Inferior parietal cortex (tissue), 1 donor: Measurements from ENCODE around the gene TNNT2.

Experiments
- DNase-seq: peaks from one replicate; pipeline ENCODE4 v3.0.0-alpha.2; 2016; ENCODE audit errors: extremely low spot score

TNNT2 gene

GRCh38 chr1:201376464-201377374 lies 761 bp downstream of the TNNT2 start:
- DNase-seq: no peak

- DNase-seq: no peak
Observed at GRCh38 chr1:201376107-201376463, 1.4 kb downstream of the TNNT2 start.

GRCh38 chr1:201375169-201375568 lies 2.3 kb downstream of the TNNT2 start:
- no peak for DNase-seq

DNA sequence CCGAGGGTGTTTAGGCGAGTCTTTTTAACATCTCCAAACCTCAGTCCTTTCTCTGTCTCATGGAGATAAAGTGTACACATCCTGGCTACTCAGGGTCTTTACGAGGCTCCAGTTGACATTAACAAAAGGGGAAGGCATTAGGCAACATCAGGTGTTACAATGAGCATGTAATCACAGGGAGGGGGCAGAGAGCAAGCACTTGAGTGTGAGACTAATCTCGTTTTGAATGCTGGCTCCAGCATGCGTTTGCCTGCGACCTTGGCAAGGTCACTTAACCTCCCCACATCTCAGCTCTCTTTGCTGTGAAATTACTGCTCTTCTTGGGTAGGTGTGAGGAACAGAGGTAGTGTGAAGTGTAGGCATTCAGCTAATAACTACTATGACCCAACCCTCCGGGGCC lies 3.1 kb downstream of the TNNT2 start:
- no peak for DNase-seq

DNA sequence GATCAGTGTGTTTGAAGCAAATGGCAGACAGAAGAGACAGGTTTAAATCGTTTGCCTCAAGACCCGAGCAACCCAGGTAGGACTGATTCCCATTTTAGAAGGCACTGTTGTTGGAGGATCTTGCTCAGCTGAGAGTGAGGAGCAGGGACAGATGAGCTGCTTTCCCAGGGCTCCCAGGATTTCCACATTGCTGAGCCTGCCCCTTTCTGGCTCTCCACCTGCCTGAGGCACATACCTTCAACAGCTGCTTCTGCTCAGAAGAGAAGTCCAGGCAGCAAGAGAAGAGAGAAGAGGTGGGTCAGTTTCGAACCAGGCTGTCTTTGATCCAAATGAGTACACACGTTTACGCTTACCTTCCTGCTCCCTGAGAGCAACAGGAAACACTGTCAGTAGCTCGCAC lies 5.7 kb downstream of the TNNT2 start:
- DNase-seq: no peak

DNA sequence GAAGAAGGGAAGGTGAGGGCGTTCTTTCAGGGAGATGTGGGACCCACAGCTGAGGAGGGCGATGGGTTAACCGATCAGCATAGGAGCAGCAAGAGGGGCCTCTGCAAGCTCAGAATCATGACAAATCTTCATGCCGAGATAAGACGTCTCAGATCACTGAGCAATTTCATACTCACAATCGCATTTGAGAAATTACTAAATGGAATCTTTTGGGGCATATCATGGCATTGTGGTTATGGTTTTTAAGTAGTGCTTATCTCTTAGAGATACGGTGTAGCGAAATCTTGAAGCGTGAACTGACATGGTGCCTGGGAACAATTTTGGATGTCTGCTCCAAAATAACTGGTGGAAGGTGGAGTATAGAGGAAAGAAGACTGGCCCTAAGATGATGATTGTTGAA lies 6.2 kb downstream of the TNNT2 start:
- DNase-seq: no peak

DNA sequence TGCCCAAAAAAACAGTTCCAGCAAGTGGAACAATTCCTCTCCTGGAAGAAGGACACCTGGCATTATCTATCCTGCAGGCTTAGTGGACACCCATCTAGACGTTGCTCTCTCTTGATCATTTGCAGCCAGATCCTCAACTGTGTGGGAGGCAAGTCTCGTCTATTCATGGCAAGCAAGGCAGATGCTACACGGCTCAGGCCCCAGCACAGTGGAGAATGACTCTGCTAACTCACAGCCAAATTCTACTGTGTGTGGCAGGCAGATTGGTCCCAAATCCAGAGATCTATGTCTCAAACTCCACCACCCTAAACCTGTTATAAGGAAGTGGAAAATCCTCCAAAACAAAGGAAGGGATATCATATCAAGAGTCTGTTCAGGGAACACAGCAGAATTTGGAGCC lies 7.0 kb downstream of the TNNT2 start:
- peak; percentile 22 for DNase-seq

DNA sequence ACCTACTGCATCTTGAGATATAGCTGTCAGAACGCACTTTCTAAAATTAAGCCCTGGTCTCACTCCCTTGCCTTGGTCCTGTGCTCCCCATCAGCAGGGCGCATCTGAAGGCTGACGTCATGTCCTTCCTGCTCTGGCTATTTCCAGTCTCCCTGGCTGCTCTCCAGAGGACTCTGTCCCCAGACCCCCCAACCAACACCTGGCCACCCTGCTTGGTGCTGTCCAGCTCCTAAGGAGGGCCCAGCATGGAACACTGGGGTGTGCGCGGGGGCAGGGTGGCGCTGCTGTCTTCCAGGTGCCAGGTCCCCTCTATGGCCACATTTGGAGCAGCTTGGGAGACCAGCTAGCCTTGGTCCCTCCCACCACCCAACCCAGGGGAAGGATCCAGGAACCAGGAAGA lies 8.3 kb downstream of the TNNT2 start:
- DNase-seq: no peak

GRCh38 chr1:201366696-201367095 lies 10.8 kb downstream of the TNNT2 start:
- DNase-seq: no peak

GRCh38 chr1:201365251-201365650 lies 12.2 kb downstream of the TNNT2 start:
- DNase-seq: no peak

GRCh38 chr1:201364808-201365105 lies 12.7 kb downstream of the TNNT2 start:
- DNase-seq: no peak

GRCh38 chr1:201363467-201363866 lies 14.0 kb downstream of the TNNT2 start:
- no peak for DNase-seq

GRCh38 chr1:201362906-201363305 lies 14.6 kb downstream of the TNNT2 start:
- DNase-seq: no peak

- DNase-seq: peak; percentile 43
Observed at GRCh38 chr1:201361652-201362504, 15.6 kb downstream of the TNNT2 start.

GRCh38 chr1:201360901-201361651 lies 16.4 kb downstream of the TNNT2 start:
- DNase-seq: no peak

DNA sequence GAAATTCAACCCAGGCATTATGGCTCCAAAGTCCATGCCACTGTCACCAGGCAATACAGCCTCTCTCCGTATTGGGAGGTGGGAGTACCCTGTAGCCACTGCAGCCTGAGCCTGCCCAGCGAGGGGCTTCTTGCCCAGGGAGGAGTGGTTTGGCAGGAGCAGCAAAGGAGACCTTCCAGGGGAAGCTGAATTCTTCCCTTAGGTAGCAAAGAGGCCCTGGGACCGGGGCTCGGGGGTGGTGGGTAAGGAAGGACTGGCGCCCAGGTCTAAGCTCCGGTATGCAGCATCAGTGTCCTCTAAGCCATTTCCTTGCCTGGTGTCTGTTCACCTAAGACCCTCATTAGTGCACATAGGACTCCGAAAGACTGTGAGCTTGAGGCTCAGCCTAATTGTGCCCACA lies 17.0 kb downstream of the TNNT2 start:
- no peak for DNase-seq

- DNase-seq: no peak
Observed at GRCh38 chr1:201359873-201360210, 17.6 kb downstream of the TNNT2 start.

GRCh38 chr1:201359031-201359872 lies 18.2 kb downstream of the TNNT2 start:
- no peak for DNase-seq

DNA sequence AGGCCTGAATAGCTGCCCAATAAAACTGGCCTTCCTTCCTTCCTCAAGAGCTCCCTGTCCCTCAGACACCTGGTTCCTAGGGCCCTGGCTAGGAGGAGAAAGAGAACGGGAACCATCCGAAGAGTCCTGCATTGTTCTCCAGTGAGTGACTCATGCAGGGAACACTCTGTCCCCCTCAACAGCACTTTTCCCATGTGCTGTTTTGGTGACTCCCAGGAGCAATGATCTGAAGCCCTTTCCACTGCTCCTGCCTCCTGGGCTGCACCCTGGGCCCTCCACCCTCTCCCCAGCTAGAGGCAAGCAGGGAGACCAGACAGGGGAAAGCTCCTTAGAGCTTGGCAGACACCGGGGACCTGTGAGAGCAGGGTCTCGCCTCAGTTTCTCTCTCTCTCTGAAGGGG lies 18.9 kb downstream of the TNNT2 start:
- DNase-seq: no peak

DNA sequence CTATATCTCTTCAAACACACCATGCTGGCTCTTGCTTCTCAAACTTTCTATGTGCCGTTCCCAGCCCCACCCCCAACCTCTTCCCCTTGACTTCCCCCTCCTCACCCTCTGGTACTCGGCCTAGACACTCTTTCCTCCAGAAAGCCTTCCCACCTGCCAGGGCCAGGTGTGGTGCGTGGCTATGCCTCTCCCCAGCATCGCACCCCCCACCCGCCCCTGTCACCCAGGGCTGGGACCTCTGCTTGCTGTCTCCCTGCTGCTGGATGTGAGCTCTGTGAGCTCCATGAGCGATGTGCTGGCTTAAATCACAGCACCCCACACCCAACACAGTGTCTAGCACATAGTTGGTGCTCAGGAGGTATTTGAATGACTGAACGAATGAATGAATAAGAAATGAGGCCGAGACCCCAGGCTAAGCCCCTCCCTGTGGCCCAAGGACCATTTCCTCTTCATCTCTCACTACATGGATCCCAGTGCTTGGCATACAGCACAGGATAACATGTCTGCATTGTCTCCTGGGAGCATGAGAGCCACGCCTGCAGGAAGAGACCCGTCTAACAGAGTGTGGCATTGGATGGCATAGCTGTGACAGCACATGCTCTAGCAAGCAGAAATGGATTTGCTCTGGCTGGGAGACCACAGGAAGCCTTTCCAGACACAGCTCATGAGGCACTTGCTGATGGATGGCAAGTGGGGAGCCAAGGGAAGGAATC lies 19.7 kb downstream of the TNNT2 start:
- DNase-seq: no peak

- DNase-seq: no peak
Observed at GRCh38 chr1:201357211-201357610, 20.3 kb downstream of the TNNT2 start.
